ENCODE data around the gene CST7. TPM values are rescaled to one million over a fixed set of nuclear protein-coding genes. Genes with fewer than 3 reads are reported as not detected.

The CST7 gene
- total RNA-seq, 1 donor from 2014 or later: 0.25 TPM

DNA sequence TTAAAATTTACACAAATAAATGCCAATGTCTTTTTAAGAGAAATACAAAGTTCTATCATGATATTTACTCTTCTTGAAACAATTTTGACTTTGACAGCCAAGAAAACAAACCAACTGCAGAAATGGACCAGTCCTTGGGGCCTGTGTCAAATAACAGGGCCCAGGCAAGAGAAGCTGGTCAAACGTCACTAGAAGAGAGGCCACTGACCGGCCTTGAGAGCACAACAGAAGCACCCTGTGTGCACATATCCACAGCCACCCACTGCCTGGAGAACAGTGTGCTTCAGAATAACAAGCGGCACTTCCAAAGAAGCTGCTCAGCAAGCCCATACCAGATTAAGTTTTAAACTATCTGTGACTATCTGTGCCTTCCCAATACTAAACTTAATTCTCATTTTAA, 28.7 kb downstream of the CST7 start:
- H3K36me3 Mint-ChIP-seq (ENCODE audit: low read depth, unreplicated experiment): peaks cover 39% of the 10 kb centered on the region
- H3K79me2 ChIP-seq (ENCODE audit: insufficient read depth, low read length): peaks cover 12% of the 10 kb centered on the region
- H3K4me3 Mint-ChIP-seq (ENCODE audit: unreplicated experiment): no peak overlapping the region
- no peak overlapping the region for H3K27ac Mint-ChIP-seq (ENCODE audit: unreplicated experiment)
- H3K4me3 ChIP-seq (ENCODE audit: insufficient read depth, low read depth, low read length): no peak overlapping the region
- H3K4me1 Mint-ChIP-seq (ENCODE audit: low read depth, unreplicated experiment): no peaks in the 10 kb centered on the region
- H3K9me3 Mint-ChIP-seq (ENCODE audit: unreplicated experiment): peaks cover 23% of the 10 kb centered on the region
- peaks cover 6% of the 10 kb centered on the region for H3K9me3 ChIP-seq (ENCODE audit: insufficient read depth, low read depth, low read length)
- H3K4me1 ChIP-seq (ENCODE audit: insufficient read depth, low read length): no peaks in the 10 kb centered on the region
- no peak overlapping the region for H2AFZ ChIP-seq (ENCODE audit: low read depth, low read length)
- H3K27ac ChIP-seq (ENCODE audit: low read depth, low read length): no peak overlapping the region
- TF ChIP-seq, protein P1, sequence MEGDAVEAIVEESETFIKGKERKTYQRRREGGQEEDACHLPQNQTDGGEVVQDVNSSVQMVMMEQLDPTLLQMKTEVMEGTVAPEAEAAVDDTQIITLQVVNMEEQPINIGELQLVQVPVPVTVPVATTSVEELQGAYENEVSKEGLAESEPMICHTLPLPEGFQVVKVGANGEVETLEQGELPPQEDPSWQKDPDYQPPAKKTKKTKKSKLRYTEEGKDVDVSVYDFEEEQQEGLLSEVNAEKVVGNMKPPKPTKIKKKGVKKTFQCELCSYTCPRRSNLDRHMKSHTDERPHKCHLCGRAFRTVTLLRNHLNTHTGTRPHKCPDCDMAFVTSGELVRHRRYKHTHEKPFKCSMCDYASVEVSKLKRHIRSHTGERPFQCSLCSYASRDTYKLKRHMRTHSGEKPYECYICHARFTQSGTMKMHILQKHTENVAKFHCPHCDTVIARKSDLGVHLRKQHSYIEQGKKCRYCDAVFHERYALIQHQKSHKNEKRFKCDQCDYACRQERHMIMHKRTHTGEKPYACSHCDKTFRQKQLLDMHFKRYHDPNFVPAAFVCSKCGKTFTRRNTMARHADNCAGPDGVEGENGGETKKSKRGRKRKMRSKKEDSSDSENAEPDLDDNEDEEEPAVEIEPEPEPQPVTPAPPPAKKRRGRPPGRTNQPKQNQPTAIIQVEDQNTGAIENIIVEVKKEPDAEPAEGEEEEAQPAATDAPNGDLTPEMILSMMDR (IDR thresholded peaks at IDR 0.05; ENCODE audit: insufficient read depth, low read depth, low read length): no peak
- TF ChIP-seq EZH2 (IDR thresholded peaks at IDR 0.05; ENCODE audit: insufficient read depth, low read length): no peak
- FAIRE-seq (no peak), DNase-seq (ENCODE audit: low read depth) (no peak)
- peaks cover 11% of the 10 kb centered on the region for H4K20me1 ChIP-seq (ENCODE audit: insufficient read depth, low read length)
- peaks cover under 1% of the 10 kb centered on the region for H3K36me3 ChIP-seq (ENCODE audit: insufficient read depth, low read length)
- H3K9ac ChIP-seq (ENCODE audit: low read length): no peak overlapping the region
- H3K27me3 Mint-ChIP-seq (ENCODE audit: low read depth, unreplicated experiment): no peaks in the 10 kb centered on the region
- H3K4me2 ChIP-seq (ENCODE audit: low read length): no peak overlapping the region
- H3K27me3 ChIP-seq (ENCODE audit: insufficient read depth, low read length): no peaks in the 10 kb centered on the region

DNA sequence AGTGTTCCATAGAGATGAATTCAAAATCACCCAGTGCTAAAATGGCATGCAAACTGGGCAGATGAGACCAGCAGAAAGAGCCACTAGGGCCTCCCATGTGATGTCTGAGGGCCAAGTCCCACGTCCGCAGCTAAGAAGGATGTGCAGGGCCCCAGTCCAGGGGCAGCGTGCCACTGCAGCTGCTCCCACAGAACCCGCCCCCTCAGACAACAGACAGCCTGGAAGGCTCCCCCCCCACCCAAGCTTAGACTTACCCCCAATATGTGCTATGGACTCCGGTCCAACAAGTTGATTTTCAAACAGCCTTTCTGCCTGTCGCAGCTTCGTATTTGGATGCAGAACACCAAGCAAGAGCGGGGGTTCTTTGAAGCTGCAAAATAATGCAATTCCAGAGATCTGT, 29.4 kb downstream of the CST7 start:
- Mint-ChIP-seq H3K9me3 (ENCODE audit: unreplicated experiment) (peaks cover 23% of the 10 kb centered on the region), H3K4me1 (ENCODE audit: low read depth, unreplicated experiment) (no peaks in the 10 kb centered on the region), H3K27me3 (ENCODE audit: low read depth, unreplicated experiment) (no peaks in the 10 kb centered on the region), H3K36me3 (ENCODE audit: low read depth, unreplicated experiment) (peaks cover 40% of the 10 kb centered on the region), H3K4me3 (ENCODE audit: unreplicated experiment) (no peak overlapping the region), H3K27ac (ENCODE audit: unreplicated experiment) (no peak overlapping the region)
- Histone ChIP-seq H3K4me1 (ENCODE audit: insufficient read depth, low read length) (no peaks in the 10 kb centered on the region), H3K79me2 (ENCODE audit: insufficient read depth, low read length) (peaks cover 14% of the 10 kb centered on the region), H3K9ac (ENCODE audit: low read length) (no peak overlapping the region), H3K9me3 (ENCODE audit: insufficient read depth, low read depth, low read length) (peaks cover 6% of the 10 kb centered on the region), H3K4me3 (ENCODE audit: insufficient read depth, low read depth, low read length) (no peak overlapping the region), H4K20me1 (ENCODE audit: insufficient read depth, low read length) (peaks cover 10% of the 10 kb centered on the region), H3K36me3 (ENCODE audit: insufficient read depth, low read length) (no peaks in the 10 kb centered on the region), H3K4me2 (ENCODE audit: low read length) (no peak overlapping the region), H3K27me3 (ENCODE audit: insufficient read depth, low read length) (no peaks in the 10 kb centered on the region), H2AFZ (ENCODE audit: low read depth, low read length) (no peak overlapping the region), H3K27ac (ENCODE audit: low read depth, low read length) (no peak overlapping the region)
- FAIRE-seq: no peak
- no peak for DNase-seq (ENCODE audit: low read depth)
- TF ChIP-seq EZH2 (IDR thresholded peaks at IDR 0.05; ENCODE audit: insufficient read depth, low read length): no peak
- TF ChIP-seq, protein P1 (IDR thresholded peaks at IDR 0.05; ENCODE audit: insufficient read depth, low read depth, low read length): no peak

DNA sequence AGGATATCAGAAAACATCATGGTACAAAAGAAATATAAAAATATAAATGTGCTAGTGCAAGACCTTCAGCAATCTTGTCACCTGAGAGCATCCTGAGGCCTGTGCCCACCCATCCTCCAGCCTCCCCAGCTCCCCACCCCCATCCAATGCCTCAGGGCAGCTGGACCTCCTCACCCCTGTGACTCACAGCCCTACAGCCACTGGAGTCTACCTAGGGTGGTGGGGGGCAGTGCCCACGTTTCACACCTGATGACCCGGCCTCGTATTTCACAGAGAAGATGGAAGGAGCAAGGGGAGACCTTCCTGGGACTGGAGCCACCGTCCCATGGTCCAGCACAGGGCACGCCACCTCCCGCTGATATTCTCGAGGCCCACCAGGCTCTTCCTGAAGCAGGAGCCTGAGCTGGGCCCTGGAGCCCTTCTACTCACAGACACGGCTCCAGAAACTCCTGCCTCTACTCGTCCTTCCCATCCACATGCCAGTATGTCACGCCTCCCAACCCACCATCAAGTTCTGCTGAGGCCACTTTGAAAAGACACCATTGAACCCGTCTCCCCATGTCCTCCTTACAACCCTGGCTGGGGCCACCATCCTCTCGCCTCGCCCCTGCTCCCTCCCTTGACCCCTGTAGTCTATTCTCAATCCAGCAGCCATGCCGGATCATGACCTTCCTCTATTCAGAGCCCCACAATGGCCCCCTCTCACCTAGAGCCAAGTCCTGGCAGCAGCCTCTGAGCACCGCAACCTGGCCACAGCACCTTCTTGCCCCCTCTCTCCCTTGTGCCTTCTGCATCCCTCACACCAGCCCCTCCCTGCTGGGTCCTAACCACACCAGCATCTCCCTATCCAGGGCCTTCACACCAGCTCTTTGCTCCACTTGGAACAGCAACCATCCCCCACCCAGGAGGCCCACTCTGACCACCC, 30.2 kb downstream of the CST7 start:
- Histone ChIP-seq H3K27me3 (ENCODE audit: insufficient read depth, low read length) (no peaks in the 10 kb centered on the region), H4K20me1 (ENCODE audit: insufficient read depth, low read length) (peaks cover 13% of the 10 kb centered on the region), H3K9ac (ENCODE audit: low read length) (no peak overlapping the region), H2AFZ (ENCODE audit: low read depth, low read length) (no peak overlapping the region), H3K4me3 (ENCODE audit: insufficient read depth, low read depth, low read length) (no peak overlapping the region), H3K79me2 (ENCODE audit: insufficient read depth, low read length) (peaks cover 14% of the 10 kb centered on the region), H3K4me1 (ENCODE audit: insufficient read depth, low read length) (no peaks in the 10 kb centered on the region), H3K36me3 (ENCODE audit: insufficient read depth, low read length) (no peaks in the 10 kb centered on the region), H3K9me3 (ENCODE audit: insufficient read depth, low read depth, low read length) (peaks cover 6% of the 10 kb centered on the region), H3K27ac (ENCODE audit: low read depth, low read length) (no peak overlapping the region), H3K4me2 (ENCODE audit: low read length) (no peak overlapping the region)
- H3K4me1 Mint-ChIP-seq (ENCODE audit: low read depth, unreplicated experiment): no peaks in the 10 kb centered on the region
- FAIRE-seq (no peak), DNase-seq (ENCODE audit: low read depth) (no peak)
- peaks cover 23% of the 10 kb centered on the region for H3K9me3 Mint-ChIP-seq (ENCODE audit: unreplicated experiment)
- peaks cover 40% of the 10 kb centered on the region for H3K36me3 Mint-ChIP-seq (ENCODE audit: low read depth, unreplicated experiment)
- no peak overlapping the region for H3K4me3 Mint-ChIP-seq (ENCODE audit: unreplicated experiment)
- H3K27ac Mint-ChIP-seq (ENCODE audit: unreplicated experiment): no peak overlapping the region
- no peaks in the 10 kb centered on the region for H3K27me3 Mint-ChIP-seq (ENCODE audit: low read depth, unreplicated experiment)
- TF ChIP-seq, protein P1 (IDR thresholded peaks at IDR 0.05; ENCODE audit: insufficient read depth, low read depth, low read length): no peak
- no peak for TF ChIP-seq EZH2 (IDR thresholded peaks at IDR 0.05; ENCODE audit: insufficient read depth, low read length)
